Peyer's patch (tissue), 4 donors: ENCODE data around the gene SNED1. TPM values are rescaled to one million over a fixed set of nuclear protein-coding genes. Genes with fewer than 3 reads are reported as not detected.
A peak's percentile ranks its signal among the peaks of the same experiment; 100 is the strongest.

ENCODE experiments used
- DNase-seq, 3 donors: peaks; one replicate each; pipeline ENCODE4 v3.0.0-alpha.2; 2017 to 2019
- H3K27ac ChIP-seq, 4 donors: fragments of 200-600 bp; sonication (generic); one replicate each; pipeline ENCODE4 v1.5.1; 2016 to 2019
- H3K27me3 ChIP-seq, 2 donors: fragments of 200-600 bp; sonication (generic); one replicate each; pipeline ENCODE4 v1.5.1; 2019
- H3K36me3 ChIP-seq, 3 donors: fragments of 200-600 bp; sonication (generic); one replicate each; pipeline ENCODE4 v1.5.1; 2016 to 2019
- H3K4me1 ChIP-seq, 4 donors: fragments of 200-600 bp; sonication (generic); one replicate each; pipeline ENCODE4 v1.5.1; 2016 to 2019
- H3K4me3 ChIP-seq, 4 donors: fragments of 200-600 bp; sonication (generic); 1 replicate in 3 of 4; 2 replicates in 1 of 4; pipeline ENCODE4 v1.5.1; 2016 to 2019; ENCODE audit warnings: mild to moderate bottlenecking in 1 of 4
- H3K9me3 ChIP-seq, 4 donors: fragments of 200-600 bp; sonication (generic); one replicate each; pipeline ENCODE4 v1.5.1; 2016 to 2019; ENCODE audit warnings: mild to moderate bottlenecking in 1 of 4
- POLR2A ChIP-seq, 2 donors: fragments of 450-650 bp; IDR thresholded peaks; one replicate each; pipeline ENCODE4 v1.5.1; 2017; ENCODE audit warnings: antibody characterized with exemption in 2 of 2, mild to moderate bottlenecking in 2 of 2, moderate library complexity in 2 of 2
- total RNA-seq, 4 donors: library from RNA; depleted of rRNA; stranded (reverse); fragments of >200 nt; gene quantifications; one replicate each; pipeline ENCODE4 v1.1.0, GENCODE V29; 2016
- TF ChIP-seq, protein P1 (sequence below), 6 experiments: fragments of 450-650 bp in 4 of 6; fragments of 200-600 bp in 2 of 6; sonication (generic) in 1 of 6; IDR thresholded peaks; one replicate each; pipeline ENCODE4 v1.5.1; 2017 to 2019; ENCODE audit warnings: antibody characterized with exemption in 6 of 6, mild to moderate bottlenecking in 3 of 6, moderate library complexity in 1 of 6

Gene SNED1
- total RNA-seq, 4 donors from 2014 or later = 6.8 to 83.3 (median 25.2) TPM

DNA sequence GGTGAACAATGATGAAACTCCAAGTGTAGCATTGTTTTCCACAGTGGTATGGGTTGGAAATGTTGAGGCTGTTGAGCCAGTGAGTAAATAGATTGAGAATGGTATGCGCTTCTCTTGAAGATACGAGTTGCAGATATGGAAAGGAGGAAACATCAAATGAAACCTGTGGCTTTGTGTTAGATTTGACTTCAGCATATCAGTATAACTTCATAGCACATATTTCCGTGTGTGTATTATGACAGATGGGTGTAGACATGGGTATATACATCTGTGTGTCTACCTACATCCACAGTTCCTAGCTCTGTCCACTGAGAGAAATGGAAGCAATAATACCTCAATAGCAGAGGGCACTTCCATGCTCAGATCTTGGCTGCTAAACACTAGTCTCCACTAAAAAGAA lies 8.0 kb downstream of the SNED1 start:
- H3K4me1 ChIP-seq = peaks cover 0 to 21% (median 0%) of the 10 kb centered on the region in 4 donors
- no peak overlapping the region for H3K27ac ChIP-seq
- peaks cover 0 to 12% (median 5%) of the 10 kb centered on the region in 4 donors for H3K9me3 ChIP-seq
- H3K4me3 ChIP-seq = no peak overlapping the region
- no peaks in the 10 kb centered on the region for H3K36me3 ChIP-seq
- no peak for DNase-seq
- H3K27me3 ChIP-seq = no peaks in the 10 kb centered on the region
- TF ChIP-seq, protein P1, sequence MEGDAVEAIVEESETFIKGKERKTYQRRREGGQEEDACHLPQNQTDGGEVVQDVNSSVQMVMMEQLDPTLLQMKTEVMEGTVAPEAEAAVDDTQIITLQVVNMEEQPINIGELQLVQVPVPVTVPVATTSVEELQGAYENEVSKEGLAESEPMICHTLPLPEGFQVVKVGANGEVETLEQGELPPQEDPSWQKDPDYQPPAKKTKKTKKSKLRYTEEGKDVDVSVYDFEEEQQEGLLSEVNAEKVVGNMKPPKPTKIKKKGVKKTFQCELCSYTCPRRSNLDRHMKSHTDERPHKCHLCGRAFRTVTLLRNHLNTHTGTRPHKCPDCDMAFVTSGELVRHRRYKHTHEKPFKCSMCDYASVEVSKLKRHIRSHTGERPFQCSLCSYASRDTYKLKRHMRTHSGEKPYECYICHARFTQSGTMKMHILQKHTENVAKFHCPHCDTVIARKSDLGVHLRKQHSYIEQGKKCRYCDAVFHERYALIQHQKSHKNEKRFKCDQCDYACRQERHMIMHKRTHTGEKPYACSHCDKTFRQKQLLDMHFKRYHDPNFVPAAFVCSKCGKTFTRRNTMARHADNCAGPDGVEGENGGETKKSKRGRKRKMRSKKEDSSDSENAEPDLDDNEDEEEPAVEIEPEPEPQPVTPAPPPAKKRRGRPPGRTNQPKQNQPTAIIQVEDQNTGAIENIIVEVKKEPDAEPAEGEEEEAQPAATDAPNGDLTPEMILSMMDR (IDR thresholded peaks at IDR 0.05) = no peak
- no peak for TF ChIP-seq POLR2A (IDR thresholded peaks at IDR 0.05)

DNA sequence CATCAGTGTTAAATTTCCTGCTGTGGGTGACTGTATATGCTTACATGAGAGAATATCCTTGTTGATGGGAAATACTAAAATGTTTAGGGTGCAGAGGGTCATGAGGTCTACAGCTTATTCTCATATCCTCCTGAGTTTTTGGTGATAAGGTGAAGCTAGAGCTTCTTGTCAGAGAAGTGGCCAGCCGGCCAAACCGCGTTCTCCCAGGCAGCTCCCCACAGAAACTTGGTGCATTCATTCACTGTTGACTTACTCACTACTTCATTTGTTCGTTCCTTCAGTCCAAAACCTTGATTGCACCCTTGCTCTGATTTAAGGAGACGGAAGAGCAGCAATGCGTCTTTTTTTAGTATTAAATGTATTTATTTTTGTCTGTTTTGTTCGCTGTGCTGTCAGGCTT lies 8.7 kb downstream of the SNED1 start:
- peak in 1 of 3 donors; percentile 10 for DNase-seq
- H3K27ac ChIP-seq = no peak overlapping the region
- TF ChIP-seq, protein P1 (IDR thresholded peaks at IDR 0.05) = no peak
- no peak for TF ChIP-seq POLR2A (IDR thresholded peaks at IDR 0.05)
- H3K4me3 ChIP-seq = no peak overlapping the region
- H3K4me1 ChIP-seq = peaks cover 0 to 21% (median 0%) of the 10 kb centered on the region in 4 donors
- no peaks in the 10 kb centered on the region for H3K36me3 ChIP-seq
- H3K27me3 ChIP-seq = no peaks in the 10 kb centered on the region
- H3K9me3 ChIP-seq = peaks cover 0 to 12% (median 5%) of the 10 kb centered on the region in 4 donors

DNA sequence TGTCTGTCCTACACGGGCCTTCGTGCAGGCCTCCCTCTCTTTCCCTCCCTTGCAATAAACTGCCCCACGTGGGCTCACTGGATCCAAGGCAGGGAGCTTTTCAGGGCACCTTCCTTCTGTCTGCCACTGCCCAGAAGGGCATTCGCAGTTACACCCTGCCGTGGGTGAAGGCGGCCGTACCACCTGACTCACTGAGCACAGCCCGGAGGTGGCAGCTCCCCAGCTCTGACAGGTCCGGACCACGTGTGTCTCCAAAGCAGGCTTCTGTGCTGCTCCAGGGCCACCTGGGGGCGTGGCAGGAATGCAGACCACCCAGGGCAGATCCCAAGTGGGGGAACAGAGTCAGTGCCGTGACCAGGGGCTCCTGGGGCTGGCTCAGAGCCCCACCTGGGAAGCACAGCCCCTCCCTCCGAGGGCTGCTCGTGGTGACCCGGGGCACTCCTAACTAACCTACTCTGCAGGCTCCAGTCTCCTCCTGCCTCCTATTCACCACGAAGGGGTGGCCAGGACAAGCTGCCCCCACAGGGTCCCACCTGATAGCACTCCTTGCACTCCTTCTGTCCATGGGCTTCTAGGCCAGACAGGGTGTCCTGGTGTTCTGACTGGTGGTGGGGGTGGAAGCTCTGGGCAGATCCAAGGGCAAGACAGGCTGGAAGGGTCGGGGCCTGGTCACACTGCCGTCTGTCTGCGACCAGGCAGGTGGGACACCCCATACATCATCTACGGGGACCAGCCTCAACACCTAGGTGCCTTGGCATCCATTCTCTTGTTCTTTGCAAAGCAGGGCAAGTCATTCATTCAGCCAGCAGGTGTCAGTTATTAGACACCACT lies 9.7 kb downstream of the SNED1 start:
- peaks cover 0 to 21% (median 0%) of the 10 kb centered on the region in 4 donors for H3K4me1 ChIP-seq
- no peaks in the 10 kb centered on the region for H3K27me3 ChIP-seq
- TF ChIP-seq POLR2A (IDR thresholded peaks at IDR 0.05) = no peak
- TF ChIP-seq, protein P1 (IDR thresholded peaks at IDR 0.05) = no peak
- no peaks in the 10 kb centered on the region for H3K36me3 ChIP-seq
- no peak overlapping the region for H3K4me3 ChIP-seq
- DNase-seq = peak in 1 of 3 donors; percentile 7
- H3K27ac ChIP-seq = no peak overlapping the region
- peaks cover 0 to 10% (median 4%) of the 10 kb centered on the region in 4 donors for H3K9me3 ChIP-seq

DNA sequence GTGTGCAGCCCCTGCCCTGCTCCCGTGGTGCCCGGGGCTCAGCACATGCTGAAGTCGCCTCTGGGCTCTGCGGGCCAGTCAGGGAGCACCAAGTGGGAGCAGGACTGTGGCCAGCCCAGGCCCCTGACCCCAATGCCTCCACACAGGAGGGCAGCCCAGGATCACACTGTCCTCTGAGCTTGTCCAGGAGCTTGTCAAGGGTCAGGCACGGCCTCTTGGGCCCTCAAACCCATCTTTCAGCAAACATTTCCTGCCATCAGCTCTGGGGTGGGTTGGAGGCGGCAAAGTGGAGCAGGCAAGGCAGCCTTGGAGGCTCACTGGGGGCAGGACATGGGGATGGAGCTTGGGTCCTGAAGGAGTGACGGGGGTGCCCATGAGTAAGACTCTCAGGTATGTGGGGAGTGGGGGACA lies 10.3 kb downstream of the SNED1 start:
- Histone ChIP-seq H3K36me3 (no peaks in the 10 kb centered on the region), H3K27me3 (no peaks in the 10 kb centered on the region), H3K4me1 (peaks cover 0 to 21% (median 0%) of the 10 kb centered on the region in 4 donors), H3K27ac (no peak overlapping the region), H3K4me3 (no peak overlapping the region), H3K9me3 (peaks cover 0 to 5% (median 2%) of the 10 kb centered on the region in 4 donors)
- TF ChIP-seq, protein P1 (IDR thresholded peaks at IDR 0.05) = no peak
- no peak for TF ChIP-seq POLR2A (IDR thresholded peaks at IDR 0.05)
- peak in 1 of 3 donors; percentile 6 for DNase-seq

DNA sequence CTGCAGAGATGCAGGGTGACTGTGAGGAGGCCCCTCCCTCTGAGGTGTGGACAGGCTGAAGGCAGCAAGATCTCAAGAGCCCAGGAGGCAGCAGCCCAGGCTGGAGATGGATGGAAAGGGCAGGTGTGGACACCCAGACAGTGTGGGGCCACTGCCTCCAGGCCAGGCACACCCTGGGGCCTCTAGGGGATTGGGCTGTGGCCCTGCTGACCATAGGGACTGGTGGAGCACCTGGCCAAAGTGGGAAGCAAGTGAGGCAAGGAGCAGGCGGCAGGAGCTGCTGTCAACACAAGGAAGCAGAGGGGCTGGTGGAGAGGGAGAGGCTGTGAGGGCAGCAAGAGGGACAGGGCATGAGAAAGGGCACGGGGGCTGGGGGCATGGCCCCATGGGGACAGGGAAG lies 10.8 kb downstream of the SNED1 start:
- Histone ChIP-seq H3K4me3 (no peak overlapping the region), H3K27me3 (no peaks in the 10 kb centered on the region), H3K36me3 (no peaks in the 10 kb centered on the region), H3K27ac (peak overlapping the region in 3 of 4 donors; percentile 50 to 55 (median 52)), H3K4me1 (peaks cover 0 to 21% (median 0%) of the 10 kb centered on the region in 4 donors), H3K9me3 (peaks cover 0 to under 1% (median 0%) of the 10 kb centered on the region in 4 donors)
- TF ChIP-seq POLR2A (IDR thresholded peaks at IDR 0.05) = no peak
- TF ChIP-seq, protein P1 (IDR thresholded peaks at IDR 0.05) = no peak
- peak in 1 of 3 donors; percentile 47 for DNase-seq
